ENCODE measurements around the gene MYOM1.

DNA sequence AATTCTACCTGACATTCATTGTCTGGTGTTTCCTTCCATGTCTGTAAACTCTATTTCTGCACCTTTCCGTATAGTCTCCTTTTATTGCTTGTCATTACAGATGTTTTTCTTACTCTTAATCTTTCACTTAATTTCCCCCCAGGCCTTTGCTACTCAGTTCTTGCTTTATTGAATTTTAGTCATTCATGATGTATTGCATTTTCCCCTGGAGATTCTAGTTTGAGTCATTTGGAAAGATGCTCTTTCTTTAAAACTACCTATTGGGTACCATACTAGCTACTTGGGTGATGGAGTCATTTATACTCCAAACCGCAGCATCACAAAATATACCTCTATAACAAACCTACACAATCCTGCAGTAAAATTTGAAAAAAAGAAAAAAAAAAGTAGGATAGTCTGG lies 179.6 kb downstream of the MYOM1 start:
- TF ChIP-seq FOXM1 (IDR thresholded peaks at IDR 0.05; ENCODE audit: borderline replicate concordance, low read depth) = no peak
- no peak for TF ChIP-seq CEBPB (IDR thresholded peaks at IDR 0.05)
- no peak for TF ChIP-seq TAF1 (IDR thresholded peaks at IDR 0.05; ENCODE audit: low read depth)
- no peak for TF ChIP-seq CREB1 (IDR thresholded peaks at IDR 0.05; ENCODE audit: low read depth)
- no peak for TF ChIP-seq REST (IDR thresholded peaks at IDR 0.05; ENCODE audit: low read depth)
- no peak for TF ChIP-seq NFIC (IDR thresholded peaks at IDR 0.05)
- TF ChIP-seq RAD21 (IDR thresholded peaks at IDR 0.05; ENCODE audit: low read depth) = no peak
- no peak for TF ChIP-seq EP300 (IDR thresholded peaks at IDR 0.05; ENCODE audit: borderline replicate concordance)
- TF ChIP-seq EGR1 (IDR thresholded peaks at IDR 0.05) = no peak
- TF ChIP-seq YY1 (IDR thresholded peaks at IDR 0.05; ENCODE audit: low read depth) = no peak
- TF ChIP-seq, protein P1, sequence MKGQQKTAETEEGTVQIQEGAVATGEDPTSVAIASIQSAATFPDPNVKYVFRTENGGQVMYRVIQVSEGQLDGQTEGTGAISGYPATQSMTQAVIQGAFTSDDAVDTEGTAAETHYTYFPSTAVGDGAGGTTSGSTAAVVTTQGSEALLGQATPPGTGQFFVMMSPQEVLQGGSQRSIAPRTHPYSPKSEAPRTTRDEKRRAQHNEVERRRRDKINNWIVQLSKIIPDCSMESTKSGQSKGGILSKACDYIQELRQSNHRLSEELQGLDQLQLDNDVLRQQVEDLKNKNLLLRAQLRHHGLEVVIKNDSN (IDR thresholded peaks at IDR 0.05) = no peak

Measured in Ishikawa (cell line).